Neural cell (in vitro differentiated cells): ENCODE measurements around the gene RYR1. TPM values are rescaled to one million over a fixed set of nuclear protein-coding genes. Genes with fewer than 3 reads are reported as not detected.

Source experiments
- H2AFZ ChIP-seq: fragments of 200-600, 300-800 bp; sonication (generic), shearing (Covaris generic); 2 replicates; pipeline ENCODE4 v1.6.0; 2014; ENCODE audit warnings: low read depth, mild to moderate bottlenecking, antibody characterized with exemption, low read length, moderate library complexity
- H3F3A ChIP-seq: fragments of 200-600 bp; shearing (Covaris generic); 2 replicates; pipeline ENCODE4 v1.6.1; 2016; ENCODE audit warnings: mild to moderate bottlenecking, moderate library complexity, mixed read lengths, antibody characterized with exemption, low read length; ENCODE audit not compliant: insufficient read depth, poor library complexity, severe bottlenecking
- H3K27ac ChIP-seq: fragments of 200-600, 300-800 bp; sonication (generic), shearing (Covaris generic); 2 replicates; pipeline ENCODE4 v1.5.1; 2014; ENCODE audit warnings: mild to moderate bottlenecking, low read length, moderate library complexity
- H3K27me3 ChIP-seq: fragments of 300-800, 200-600 bp; sonication (generic), shearing (Covaris generic); 2 replicates; pipeline ENCODE4 v1.6.0; 2014; ENCODE audit warnings: mild to moderate bottlenecking, low read depth, low read length, moderate library complexity; ENCODE audit not compliant: insufficient read depth
- H3K36me3 ChIP-seq: fragments of 300-800, 200-600 bp; sonication (generic), shearing (Covaris generic); 2 replicates; pipeline ENCODE4 v1.5.1; 2014; ENCODE audit warnings: mild to moderate bottlenecking, antibody characterized with exemption, low read length, moderate library complexity; ENCODE audit not compliant: insufficient read depth
- H3K4me2 ChIP-seq: fragments of 300-800, 200-600 bp; sonication (generic), shearing (Covaris generic); 2 replicates; pipeline ENCODE4 v1.6.0; 2014; ENCODE audit warnings: mild to moderate bottlenecking, low read length
- H3K4me3 ChIP-seq: fragments of 300-800, 200-600 bp; sonication (generic), shearing (Covaris generic); 2 replicates; pipeline ENCODE4 v1.5.1; 2014; ENCODE audit warnings: mild to moderate bottlenecking, low read length, moderate library complexity
- H3K79me2 ChIP-seq: fragments of 200-600 bp; shearing (Covaris generic); replicated peaks from 2 replicates; pipeline ENCODE4 v1.6.0; 2014; ENCODE audit warnings: mild to moderate bottlenecking, low read length, moderate library complexity; ENCODE audit not compliant: insufficient read depth
- H3K9ac ChIP-seq: fragments of 300-800, 200-600 bp; sonication (generic), shearing (Covaris generic); 2 replicates; pipeline ENCODE4 v1.6.1; 2016; ENCODE audit warnings: mild to moderate bottlenecking, low read length, mixed read lengths
- H3K9me2 ChIP-seq: fragments of 200-600 bp; shearing (Covaris generic); 2 replicates; pipeline ENCODE4 v1.6.1; 2016; ENCODE audit warnings: mild to moderate bottlenecking, low read length, mixed read lengths; ENCODE audit not compliant: insufficient read depth
- H3K9me3 ChIP-seq: fragments of 200-600, 300-800 bp; sonication (generic), shearing (Covaris generic); 2 replicates; pipeline ENCODE4 v1.6.1; 2016; ENCODE audit warnings: mild to moderate bottlenecking, mixed run types, low read length, moderate library complexity, mixed read lengths
- H4K20me1 ChIP-seq: fragments of 200-600 bp; shearing (Covaris generic); 2 replicates; pipeline ENCODE4 v1.6.1; 2016; ENCODE audit warnings: mild to moderate bottlenecking, mixed run types; ENCODE audit not compliant: insufficient read depth
- EP300 ChIP-seq: fragments of 450-650 bp; conservative IDR thresholded peaks from 2 replicates; pipeline ENCODE4 v1.6.1; 2014; ENCODE audit warnings: antibody characterized with exemption, mild to moderate bottlenecking, moderate library complexity; ENCODE audit not compliant: poor library complexity, severe bottlenecking
- EZH2 ChIP-seq: fragments of 200-600, 300-800 bp; shearing (Covaris generic), sonication (generic); IDR thresholded peaks from 2 replicates; pipeline ENCODE4 v1.6.1; 2014; ENCODE audit warnings: antibody characterized with exemption, low read length, borderline replicate concordance, mild to moderate bottlenecking; ENCODE audit not compliant: insufficient read depth, poor library complexity, severe bottlenecking
- POLR2AphosphoS5 ChIP-seq: IDR thresholded peaks from 2 replicates; pipeline ENCODE4 v1.6.1; 2012
- RAD21 ChIP-seq: fragments of 450-650 bp; conservative IDR thresholded peaks from 2 replicates; pipeline ENCODE4 v1.6.1; 2014; ENCODE audit warnings: antibody characterized with exemption, mild to moderate bottlenecking, moderate library complexity
- SMC3 ChIP-seq: fragments of 450-650 bp; conservative IDR thresholded peaks from 2 replicates; pipeline ENCODE4 v1.6.1; 2014; ENCODE audit warnings: antibody characterized with exemption, mild to moderate bottlenecking, moderate library complexity; ENCODE audit not compliant: poor library complexity
- TAF1 ChIP-seq: IDR thresholded peaks from 2 replicates; pipeline ENCODE4 v1.6.1; 2012; ENCODE audit warnings: low read depth
- polyA plus RNA-seq: library from polyadenylated mRNA; depleted of rRNA; stranded (reverse); fragments of >200 nt; gene quantifications from 2 replicates; pipeline ENCODE4 v1.2.3, GENCODE V29; 2014
- TF ChIP-seq, protein P1 (sequence below): IDR thresholded peaks from 2 replicates; pipeline ENCODE4 v1.6.1; 2012; ENCODE audit warnings: borderline replicate concordance
- TF ChIP-seq, protein P2 (sequence below): fragments of 450-650 bp; IDR thresholded peaks from 2 replicates; pipeline ENCODE4 v1.5.1; 2014; ENCODE audit warnings: antibody characterized with exemption, mild to moderate bottlenecking, moderate library complexity; ENCODE audit not compliant: poor library complexity, severe bottlenecking

RYR1 gene
- polyA plus RNA-seq, 1 donor from 2014 or later: 0.69 TPM

DNA sequence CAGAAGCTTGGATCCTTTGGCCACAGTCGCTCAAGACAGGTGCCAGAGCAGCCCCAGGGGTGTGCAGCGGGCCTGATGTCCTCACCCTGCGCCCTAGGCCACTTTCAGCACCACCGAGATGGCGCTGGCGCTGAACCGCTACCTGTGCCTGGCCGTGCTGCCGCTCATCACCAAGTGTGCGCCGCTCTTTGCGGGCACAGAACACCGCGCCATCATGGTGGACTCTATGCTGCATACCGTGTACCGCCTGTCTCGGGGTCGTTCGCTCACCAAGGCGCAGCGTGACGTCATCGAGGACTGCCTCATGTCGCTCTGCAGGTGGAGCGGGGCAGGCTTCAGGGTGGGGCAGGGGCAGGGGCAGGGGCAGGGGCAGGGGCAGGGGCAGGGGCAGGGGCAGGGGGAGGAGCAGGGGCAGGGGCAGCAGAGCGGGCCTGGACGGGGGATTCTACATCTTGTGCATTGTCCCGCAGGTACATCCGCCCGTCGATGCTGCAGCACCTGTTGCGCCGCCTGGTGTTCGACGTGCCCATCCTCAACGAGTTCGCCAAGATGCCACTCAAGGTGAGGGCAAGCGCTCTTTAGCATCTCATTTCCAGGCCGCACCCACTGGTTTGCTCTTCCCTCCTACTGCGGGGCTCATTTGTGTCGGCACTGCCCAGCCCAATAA is 69.1 kb downstream of the RYR1 start:
- Histone ChIP-seq H3K27ac (no peak overlapping the region), H3K27me3 (no peaks in the 10 kb centered on the region), H3K9ac (no peak overlapping the region), H3K79me2 (no peaks in the 10 kb centered on the region), H3K4me2 (no peak overlapping the region), H3K9me2 (no peaks in the 10 kb centered on the region), H2AFZ (no peak overlapping the region), H4K20me1 (no peaks in the 10 kb centered on the region), H3K9me3 (no peaks in the 10 kb centered on the region), H3K4me3 (no peak overlapping the region), H3F3A (no peaks in the 10 kb centered on the region), H3K36me3 (no peaks in the 10 kb centered on the region)
- TF ChIP-seq EP300 (no peak), RAD21 (no peak), POLR2AphosphoS5 (no peak), EZH2 (no peak), TAF1 (no peak), SMC3 (no peak)
- TF ChIP-seq, protein P1, sequence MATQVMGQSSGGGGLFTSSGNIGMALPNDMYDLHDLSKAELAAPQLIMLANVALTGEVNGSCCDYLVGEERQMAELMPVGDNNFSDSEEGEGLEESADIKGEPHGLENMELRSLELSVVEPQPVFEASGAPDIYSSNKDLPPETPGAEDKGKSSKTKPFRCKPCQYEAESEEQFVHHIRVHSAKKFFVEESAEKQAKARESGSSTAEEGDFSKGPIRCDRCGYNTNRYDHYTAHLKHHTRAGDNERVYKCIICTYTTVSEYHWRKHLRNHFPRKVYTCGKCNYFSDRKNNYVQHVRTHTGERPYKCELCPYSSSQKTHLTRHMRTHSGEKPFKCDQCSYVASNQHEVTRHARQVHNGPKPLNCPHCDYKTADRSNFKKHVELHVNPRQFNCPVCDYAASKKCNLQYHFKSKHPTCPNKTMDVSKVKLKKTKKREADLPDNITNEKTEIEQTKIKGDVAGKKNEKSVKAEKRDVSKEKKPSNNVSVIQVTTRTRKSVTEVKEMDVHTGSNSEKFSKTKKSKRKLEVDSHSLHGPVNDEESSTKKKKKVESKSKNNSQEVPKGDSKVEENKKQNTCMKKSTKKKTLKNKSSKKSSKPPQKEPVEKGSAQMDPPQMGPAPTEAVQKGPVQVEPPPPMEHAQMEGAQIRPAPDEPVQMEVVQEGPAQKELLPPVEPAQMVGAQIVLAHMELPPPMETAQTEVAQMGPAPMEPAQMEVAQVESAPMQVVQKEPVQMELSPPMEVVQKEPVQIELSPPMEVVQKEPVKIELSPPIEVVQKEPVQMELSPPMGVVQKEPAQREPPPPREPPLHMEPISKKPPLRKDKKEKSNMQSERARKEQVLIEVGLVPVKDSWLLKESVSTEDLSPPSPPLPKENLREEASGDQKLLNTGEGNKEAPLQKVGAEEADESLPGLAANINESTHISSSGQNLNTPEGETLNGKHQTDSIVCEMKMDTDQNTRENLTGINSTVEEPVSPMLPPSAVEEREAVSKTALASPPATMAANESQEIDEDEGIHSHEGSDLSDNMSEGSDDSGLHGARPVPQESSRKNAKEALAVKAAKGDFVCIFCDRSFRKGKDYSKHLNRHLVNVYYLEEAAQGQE: no peak
- TF ChIP-seq, protein P2, sequence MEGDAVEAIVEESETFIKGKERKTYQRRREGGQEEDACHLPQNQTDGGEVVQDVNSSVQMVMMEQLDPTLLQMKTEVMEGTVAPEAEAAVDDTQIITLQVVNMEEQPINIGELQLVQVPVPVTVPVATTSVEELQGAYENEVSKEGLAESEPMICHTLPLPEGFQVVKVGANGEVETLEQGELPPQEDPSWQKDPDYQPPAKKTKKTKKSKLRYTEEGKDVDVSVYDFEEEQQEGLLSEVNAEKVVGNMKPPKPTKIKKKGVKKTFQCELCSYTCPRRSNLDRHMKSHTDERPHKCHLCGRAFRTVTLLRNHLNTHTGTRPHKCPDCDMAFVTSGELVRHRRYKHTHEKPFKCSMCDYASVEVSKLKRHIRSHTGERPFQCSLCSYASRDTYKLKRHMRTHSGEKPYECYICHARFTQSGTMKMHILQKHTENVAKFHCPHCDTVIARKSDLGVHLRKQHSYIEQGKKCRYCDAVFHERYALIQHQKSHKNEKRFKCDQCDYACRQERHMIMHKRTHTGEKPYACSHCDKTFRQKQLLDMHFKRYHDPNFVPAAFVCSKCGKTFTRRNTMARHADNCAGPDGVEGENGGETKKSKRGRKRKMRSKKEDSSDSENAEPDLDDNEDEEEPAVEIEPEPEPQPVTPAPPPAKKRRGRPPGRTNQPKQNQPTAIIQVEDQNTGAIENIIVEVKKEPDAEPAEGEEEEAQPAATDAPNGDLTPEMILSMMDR: no peak

DNA sequence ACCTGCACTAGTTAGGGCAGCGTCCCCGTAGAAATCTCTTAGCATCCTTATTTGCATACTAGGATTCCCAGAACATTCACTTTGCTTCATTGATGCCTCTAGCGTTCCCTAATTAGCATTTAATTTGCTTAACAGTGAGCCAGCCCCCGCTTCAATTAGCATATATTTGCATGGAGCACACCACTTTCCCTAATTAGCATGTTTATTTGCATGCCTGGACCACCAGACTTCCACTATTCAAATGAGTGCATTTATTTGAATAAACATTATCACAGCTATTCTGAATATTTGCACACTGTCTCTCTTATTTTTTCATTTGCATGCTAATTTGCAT is 69.6 kb downstream of the RYR1 start:
- Histone ChIP-seq H3K4me2 (no peak overlapping the region), H3K9ac (no peak overlapping the region), H3K27me3 (no peaks in the 10 kb centered on the region), H3K79me2 (no peaks in the 10 kb centered on the region), H3K9me2 (no peaks in the 10 kb centered on the region), H2AFZ (no peak overlapping the region), H3K36me3 (no peaks in the 10 kb centered on the region), H4K20me1 (no peaks in the 10 kb centered on the region), H3F3A (no peaks in the 10 kb centered on the region), H3K27ac (no peak overlapping the region), H3K4me3 (no peak overlapping the region), H3K9me3 (no peaks in the 10 kb centered on the region)
- TF ChIP-seq, protein P1: no peak
